ENCODE data around the gene ETFRF1. TPM values are rescaled to one million over a fixed set of nuclear protein-coding genes. Genes with fewer than 3 reads are reported as not detected.
A peak's percentile ranks its signal among the peaks of the same experiment; 100 is the strongest.

The ETFRF1 gene
- polyA plus RNA-seq, 1 donor from 2014 or later, result 40.0 TPM

DNA sequence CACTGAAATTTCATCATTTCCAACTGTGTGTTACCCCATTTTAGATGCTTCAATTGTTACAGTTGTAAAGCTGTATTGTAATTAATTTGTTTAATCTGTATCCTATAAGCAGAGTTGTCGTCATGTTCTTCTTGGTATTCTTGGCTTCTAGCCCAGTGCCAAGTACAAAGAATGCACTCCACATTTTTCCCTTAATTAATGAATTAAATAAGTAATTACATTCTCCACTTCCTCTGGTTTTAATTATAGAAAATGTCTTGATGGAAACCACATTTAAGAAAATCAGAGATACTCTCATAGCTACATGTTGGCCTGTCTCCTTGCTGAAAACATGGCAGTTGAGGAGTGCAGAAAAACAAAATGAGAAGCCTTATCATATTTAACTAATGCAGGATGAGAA, 823 bp upstream of the ETFRF1 start:
- Mint-ChIP-seq H3K27ac (peak overlapping the region; percentile 97 to 99 (median 98)), H3K9me3 (no peaks in the 10 kb centered on the region), H3K36me3 (no peaks in the 10 kb centered on the region), H3K4me3 (peak overlapping the region; percentile 98 to 99 (median 99)), H3K4me1 (peaks cover 17 to 28% (median 20%) of the 10 kb centered on the region in 3 donors), H3K27me3 (no peaks in the 10 kb centered on the region)

- peak overlapping the region; percentile 97 to 99 (median 98) for H3K27ac Mint-ChIP-seq
- peak overlapping the region; percentile 98 to 99 (median 99) for H3K4me3 Mint-ChIP-seq
- no peaks in the 10 kb centered on the region for H3K27me3 Mint-ChIP-seq
- no peaks in the 10 kb centered on the region for H3K36me3 Mint-ChIP-seq
- H3K9me3 Mint-ChIP-seq, result no peaks in the 10 kb centered on the region
- H3K4me1 Mint-ChIP-seq, result peaks cover 17 to 28% (median 20%) of the 10 kb centered on the region in 3 donors
These were observed 348 bp upstream of the ETFRF1 start for GRCh38 chr12:25194722-25195055.

DNA sequence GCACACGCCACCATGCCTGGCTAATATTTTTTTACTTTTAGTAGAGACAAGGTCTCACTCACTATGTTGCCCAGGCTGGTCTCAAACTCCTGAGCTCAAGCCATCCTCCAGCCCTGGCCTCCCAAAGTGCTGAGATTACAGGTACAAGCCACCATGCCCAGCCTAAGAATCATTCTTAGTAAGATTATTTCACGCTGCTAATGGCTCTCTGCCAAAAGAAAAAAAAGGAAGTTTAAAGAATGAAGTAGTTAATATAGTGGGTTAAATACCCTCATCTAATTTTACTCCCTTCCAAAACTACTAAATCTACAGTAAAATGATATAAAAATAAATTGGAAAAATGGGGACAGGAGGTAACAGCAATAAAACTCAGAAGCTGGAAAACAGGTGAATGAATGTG, 2.6 kb downstream of the ETFRF1 start:
- Mint-ChIP-seq H3K27ac (peak overlapping the region in 1 of 3 donors; percentile 66), H3K27me3 (no peaks in the 10 kb centered on the region), H3K4me3 (no peak overlapping the region), H3K36me3 (no peaks in the 10 kb centered on the region), H3K4me1 (peaks cover 18 to 30% (median 29%) of the 10 kb centered on the region in 3 donors), H3K9me3 (no peaks in the 10 kb centered on the region)

GRCh38 chr12:25200703-25201102, 5.7 kb downstream of the ETFRF1 start:
- no peaks in the 10 kb centered on the region for H3K9me3 Mint-ChIP-seq
- peaks cover 2% of the 10 kb centered on the region for H3K36me3 Mint-ChIP-seq
- peaks cover 9 to 24% (median 16%) of the 10 kb centered on the region in 3 donors for H3K4me1 Mint-ChIP-seq
- peak overlapping the region in 1 of 4 donors; percentile 55 for H3K4me3 Mint-ChIP-seq
- no peaks in the 10 kb centered on the region for H3K27me3 Mint-ChIP-seq
- H3K27ac Mint-ChIP-seq, result no peak overlapping the region

DNA sequence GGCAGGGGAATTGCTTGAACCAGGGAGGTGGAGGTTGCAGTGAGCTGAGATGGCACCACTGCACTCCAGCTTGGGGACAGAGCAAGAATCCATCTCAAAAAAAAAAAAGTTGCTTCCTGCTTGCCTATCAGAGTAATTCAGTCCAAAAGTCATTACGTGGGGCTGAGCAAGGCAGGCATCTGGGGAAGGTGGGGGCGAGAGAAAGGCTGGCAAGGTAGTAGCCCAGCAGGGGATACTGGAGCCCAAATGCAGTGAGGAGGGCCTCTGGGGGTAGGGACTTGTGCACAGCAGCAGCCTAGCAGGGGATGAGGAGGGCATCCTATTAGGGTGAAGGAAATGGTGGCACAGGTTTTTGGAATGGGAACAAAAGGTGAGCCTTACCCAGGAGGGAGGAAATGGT, 7.1 kb downstream of the ETFRF1 start:
- no peak overlapping the region for H3K4me3 Mint-ChIP-seq
- H3K27ac Mint-ChIP-seq, result peak overlapping the region in 1 of 3 donors; percentile 40
- peaks cover 2% of the 10 kb centered on the region for H3K36me3 Mint-ChIP-seq
- peaks cover 5 to 15% (median 11%) of the 10 kb centered on the region in 3 donors for H3K4me1 Mint-ChIP-seq
- no peaks in the 10 kb centered on the region for H3K27me3 Mint-ChIP-seq
- H3K9me3 Mint-ChIP-seq, result no peaks in the 10 kb centered on the region

- Mint-ChIP-seq H3K4me3 (no peak overlapping the region), H3K36me3 (peaks cover 4% of the 10 kb centered on the region), H3K27ac (no peak overlapping the region), H3K9me3 (no peaks in the 10 kb centered on the region), H3K4me1 (peaks cover 1 to 4% (median 3%) of the 10 kb centered on the region in 3 donors), H3K27me3 (no peaks in the 10 kb centered on the region)
These were observed 12.4 kb downstream of the ETFRF1 start for GRCh38 chr12:25207411-25207810.

DNA sequence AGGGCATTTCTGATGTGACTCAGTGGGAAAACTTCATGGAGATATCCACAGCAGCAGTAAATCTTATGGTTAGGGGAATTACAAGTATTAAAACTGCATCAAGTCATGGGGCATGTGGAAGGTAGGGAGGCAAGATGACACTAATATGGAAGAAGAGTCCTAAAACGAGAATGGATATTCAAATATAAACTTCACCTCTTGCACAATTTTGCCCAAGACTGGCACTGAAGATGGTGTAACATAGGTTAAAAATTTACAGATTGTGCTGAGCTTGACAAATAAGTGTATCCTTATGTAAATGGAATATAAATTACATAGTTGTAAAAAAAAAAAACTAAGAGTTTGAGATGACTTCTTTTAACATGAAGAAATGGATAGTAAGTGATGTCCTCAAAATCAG, 12.8 kb downstream of the ETFRF1 start:
- no peaks in the 10 kb centered on the region for H3K9me3 Mint-ChIP-seq
- H3K4me1 Mint-ChIP-seq, result peaks cover 0 to 3% (median 1%) of the 10 kb centered on the region in 3 donors
- H3K4me3 Mint-ChIP-seq, result no peak overlapping the region
- no peak overlapping the region for H3K27ac Mint-ChIP-seq
- H3K36me3 Mint-ChIP-seq, result peaks cover 4% of the 10 kb centered on the region
- no peaks in the 10 kb centered on the region for H3K27me3 Mint-ChIP-seq

GRCh38 chr12:25208554-25208953, 13.5 kb downstream of the ETFRF1 start:
- Mint-ChIP-seq H3K36me3 (peaks cover 4% of the 10 kb centered on the region), H3K4me3 (no peak overlapping the region), H3K27me3 (no peaks in the 10 kb centered on the region), H3K9me3 (no peaks in the 10 kb centered on the region), H3K27ac (no peak overlapping the region), H3K4me1 (peaks cover 0 to 1% (median 0%) of the 10 kb centered on the region in 3 donors)

- Mint-ChIP-seq H3K27me3 (no peaks in the 10 kb centered on the region), H3K4me3 (no peak overlapping the region), H3K27ac (no peak overlapping the region), H3K4me1 (peaks cover 0 to 1% (median 0%) of the 10 kb centered on the region in 3 donors), H3K9me3 (no peaks in the 10 kb centered on the region), H3K36me3 (peaks cover 3% of the 10 kb centered on the region)
These were observed 18.3 kb downstream of the ETFRF1 start for GRCh38 chr12:25213338-25213737.

DNA sequence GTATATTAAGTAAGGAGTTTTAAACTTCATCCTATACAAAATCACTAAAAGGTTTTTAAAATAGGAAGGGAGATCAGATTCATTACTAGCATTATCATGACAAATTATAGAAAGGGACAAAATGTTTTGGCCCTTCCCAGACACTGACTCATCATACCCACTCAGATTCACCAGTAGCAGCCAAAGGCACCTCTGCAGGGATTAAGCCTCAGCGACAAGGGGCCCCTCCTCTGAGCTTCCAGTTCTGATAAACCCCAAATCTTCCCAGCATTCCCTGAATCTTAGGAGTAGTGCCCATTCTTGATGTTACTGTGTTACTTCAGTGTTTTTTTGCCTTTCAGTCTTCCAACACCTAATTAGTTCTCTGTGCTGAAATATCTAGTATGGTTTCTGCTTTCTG, 41.2 kb downstream of the ETFRF1 start:
- Mint-ChIP-seq H3K36me3 (peaks cover 6% of the 10 kb centered on the region), H3K9me3 (no peaks in the 10 kb centered on the region), H3K27ac (peak overlapping the region in 1 of 3 donors; percentile 52), H3K27me3 (no peaks in the 10 kb centered on the region), H3K4me3 (no peak overlapping the region), H3K4me1 (peaks cover 4 to 17% (median 4%) of the 10 kb centered on the region in 3 donors)

DNA sequence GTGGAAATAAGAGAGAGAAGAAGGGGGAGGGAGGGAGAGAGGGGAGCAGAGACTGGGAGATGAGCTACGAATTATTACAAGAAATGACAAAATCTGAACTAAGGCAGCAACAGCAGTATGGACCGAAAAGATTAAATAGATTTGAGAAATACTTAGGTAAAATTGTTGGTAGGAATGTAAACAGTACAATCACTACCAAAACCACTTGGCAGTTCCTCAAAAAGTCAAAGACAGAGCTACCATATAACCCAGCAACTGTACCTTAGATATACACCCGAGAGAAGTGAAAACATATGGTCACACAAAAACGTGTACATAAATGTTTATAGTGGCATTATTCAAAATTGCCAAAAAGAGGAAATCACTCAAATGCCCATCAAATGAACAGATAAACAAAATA, 41.6 kb downstream of the ETFRF1 start:
- no peaks in the 10 kb centered on the region for H3K9me3 Mint-ChIP-seq
- H3K27me3 Mint-ChIP-seq, result no peaks in the 10 kb centered on the region
- peaks cover 2 to 20% (median 6%) of the 10 kb centered on the region in 3 donors for H3K4me1 Mint-ChIP-seq
- H3K27ac Mint-ChIP-seq, result peak overlapping the region in 2 of 3 donors; percentile 52 to 65
- H3K4me3 Mint-ChIP-seq, result no peak overlapping the region
- peaks cover 6% of the 10 kb centered on the region for H3K36me3 Mint-ChIP-seq

- no peak overlapping the region for H3K4me3 Mint-ChIP-seq
These were observed 46.4 kb downstream of the ETFRF1 start for GRCh38 chr12:25241167-25242020.

DNA sequence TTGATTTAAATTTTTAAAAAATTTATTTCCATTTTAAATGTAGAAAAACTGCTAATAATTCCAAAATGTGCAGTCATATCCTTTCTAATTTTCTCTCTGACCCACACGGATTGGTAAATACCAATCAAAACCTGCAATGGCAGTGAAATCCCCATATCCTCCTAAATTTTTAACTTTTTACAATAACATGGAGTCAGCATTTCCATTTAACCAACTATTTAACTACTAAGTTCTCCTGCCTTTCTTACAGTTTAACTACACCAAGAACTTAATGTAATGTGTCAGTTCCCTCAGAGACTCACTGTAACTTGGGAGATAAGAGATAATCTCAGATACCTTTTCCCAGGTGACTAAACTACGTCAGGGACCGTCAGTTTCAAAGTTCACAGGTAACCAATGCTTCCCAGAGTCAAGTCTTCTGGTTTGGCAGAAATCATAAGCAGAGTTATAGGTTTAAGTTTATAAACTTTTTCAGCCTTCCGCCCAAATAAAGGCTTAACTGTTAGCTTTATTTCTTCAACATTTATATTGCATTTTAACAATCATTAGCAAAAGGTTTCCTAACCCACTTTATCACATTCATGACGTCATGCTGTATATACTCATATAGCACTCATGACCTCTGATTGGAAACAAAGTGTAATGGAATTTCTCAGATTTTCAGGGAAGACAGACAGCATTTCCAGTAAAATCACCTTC, 48.1 kb downstream of the ETFRF1 start:
- H3K27ac Mint-ChIP-seq, result peak overlapping the region in 2 of 3 donors; percentile 20 to 28
- H3K4me1 Mint-ChIP-seq, result peaks cover 4 to 28% (median 16%) of the 10 kb centered on the region in 3 donors
- H3K36me3 Mint-ChIP-seq, result peaks cover 4% of the 10 kb centered on the region
- no peaks in the 10 kb centered on the region for H3K27me3 Mint-ChIP-seq
- no peak overlapping the region for H3K4me3 Mint-ChIP-seq
- H3K9me3 Mint-ChIP-seq, result no peaks in the 10 kb centered on the region

More at GRCh38 chr12:25241167-25242020, 46.4 kb downstream of the ETFRF1 start:
- Mint-ChIP-seq H3K4me1 (peaks cover 4 to 31% (median 11%) of the 10 kb centered on the region in 3 donors), H3K36me3 (peaks cover 6% of the 10 kb centered on the region), H3K27ac (peak overlapping the region in 2 of 3 donors; percentile 10 to 43), H3K27me3 (no peaks in the 10 kb centered on the region), H3K9me3 (no peaks in the 10 kb centered on the region)

GRCh38 chr12:25243680-25243990, 48.6 kb downstream of the ETFRF1 start:
- Mint-ChIP-seq H3K27me3 (no peaks in the 10 kb centered on the region), H3K4me1 (peaks cover 7 to 25% (median 18%) of the 10 kb centered on the region in 3 donors), H3K9me3 (no peaks in the 10 kb centered on the region), H3K36me3 (peaks cover 4% of the 10 kb centered on the region), H3K27ac (peak overlapping the region in 1 of 3 donors; percentile 20), H3K4me3 (no peak overlapping the region)

- peaks cover 14 to 30% (median 21%) of the 10 kb centered on the region in 3 donors for H3K4me1 Mint-ChIP-seq
- H3K36me3 Mint-ChIP-seq, result peaks cover 4% of the 10 kb centered on the region
- H3K27me3 Mint-ChIP-seq, result no peaks in the 10 kb centered on the region
- peak overlapping the region in 1 of 4 donors; percentile 82 for H3K4me3 Mint-ChIP-seq
- no peak overlapping the region for H3K27ac Mint-ChIP-seq
- H3K9me3 Mint-ChIP-seq, result no peaks in the 10 kb centered on the region
These were observed 50.5 kb downstream of the ETFRF1 start for GRCh38 chr12:25245491-25245890.

Measured in IgD-negative memory B cell (primary cell).